ENCODE measurements around the gene CP.
"Not testable (repeated sequence)": the region's sequence is repeated elsewhere in the genome, so short reads cannot be mapped to it uniquely, and the experiment has no call there.

Gene CP

GRCh38 chr3:149221783-149222517 is at the start of gene CP:
Gene CP (minus strand): TSS chr3:149221829. CDS start chr3:149221792, 37 bp downstream.
- DNase-seq, result no peak

GRCh38 chr3:149270180-149270579 is 48.6 kb upstream of the CP start:
- no peak for DNase-seq

DNA sequence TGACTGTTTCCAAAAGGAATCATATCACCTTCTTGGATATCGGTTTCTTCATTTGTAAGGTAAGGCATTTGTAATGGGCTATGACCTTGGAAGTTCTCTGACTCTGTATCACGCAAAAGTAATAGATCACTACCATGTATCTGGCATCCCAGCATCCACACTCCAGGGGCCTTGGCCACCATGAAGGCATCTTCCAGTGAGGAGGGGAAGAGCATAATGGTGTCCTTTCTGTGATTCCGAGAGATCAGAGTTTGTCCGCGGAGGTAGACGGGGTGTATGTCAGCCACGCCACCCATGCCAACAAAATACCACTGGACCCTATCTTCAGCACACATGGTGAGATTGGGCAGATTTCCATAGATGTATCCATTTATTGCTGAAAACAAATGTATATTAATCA is 48.1 kb upstream of the CP start:
- DNase-seq, result no peak

DNA sequence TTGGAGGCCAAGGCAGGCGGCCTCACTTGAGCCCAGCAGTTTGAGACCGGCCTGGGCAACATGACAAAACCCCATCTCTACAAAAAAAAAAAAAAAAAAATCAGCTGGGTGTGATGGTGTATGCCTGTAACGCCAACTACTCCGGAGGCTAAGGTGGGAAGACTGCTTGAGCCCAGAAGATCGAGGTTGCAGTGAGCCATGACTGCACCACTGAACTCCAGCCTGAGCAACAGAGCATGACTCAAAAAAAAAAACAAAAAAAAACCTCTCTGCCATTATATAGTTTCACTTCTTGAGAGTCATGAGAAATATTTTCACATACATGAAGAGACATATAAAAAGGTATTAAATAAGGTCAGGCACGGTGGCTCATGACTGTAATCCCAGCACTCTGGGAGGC is 45.9 kb upstream of the CP start:
- DNase-seq, result no peak

GRCh38 chr3:149266736-149267135 is 45.1 kb upstream of the CP start:
- DNase-seq, result no peak

DNA sequence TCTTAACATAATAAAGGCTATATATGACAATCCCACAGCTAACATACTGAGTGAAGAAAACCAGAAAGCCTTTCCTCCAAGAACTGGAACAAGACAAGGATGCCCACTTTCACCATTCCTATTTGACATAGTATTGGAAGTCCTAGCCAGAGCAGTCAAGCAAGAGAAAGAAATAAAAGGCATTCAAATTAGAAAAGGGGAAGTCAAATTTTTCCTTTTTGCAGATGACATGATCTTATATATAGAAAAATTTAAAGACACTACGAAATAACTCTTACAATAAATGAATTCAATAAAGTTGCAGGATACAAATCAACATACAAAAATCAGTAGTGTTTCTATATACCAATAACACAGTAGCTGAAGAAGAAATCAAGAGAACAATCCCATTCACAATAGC is 42.2 kb upstream of the CP start:
- DNase-seq, result no peak

- DNase-seq, result no peak
These were observed 37.1 kb upstream of the CP start for GRCh38 chr3:149258714-149259113.

DNA sequence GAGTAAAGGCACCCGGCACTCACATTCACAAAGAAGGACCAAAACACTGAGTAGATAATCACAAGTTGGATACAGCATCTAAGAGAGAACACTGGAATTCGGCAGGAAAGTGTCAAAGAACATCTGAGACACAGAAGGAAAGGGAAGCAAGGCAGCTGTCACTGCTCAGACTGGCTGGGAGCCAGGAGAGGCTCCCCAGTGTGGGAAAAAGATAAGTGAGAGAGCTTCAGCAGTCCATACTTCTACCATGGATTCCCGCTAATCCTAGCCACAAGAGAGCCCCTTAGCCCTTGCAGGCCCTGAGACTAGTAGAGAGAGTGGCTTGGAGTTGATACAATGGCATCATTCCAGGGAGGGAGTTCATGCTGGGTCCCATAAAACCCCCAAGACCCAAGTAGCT is 36.7 kb upstream of the CP start:
- no peak for DNase-seq

- DNase-seq, result no peak
These were observed 30.6 kb upstream of the CP start for GRCh38 chr3:149252272-149252671.

- no peak for DNase-seq
These were observed 29.6 kb upstream of the CP start for GRCh38 chr3:149251186-149251585.

GRCh38 chr3:149247929-149248691 is 26.5 kb upstream of the CP start:
- no peak for DNase-seq

DNA sequence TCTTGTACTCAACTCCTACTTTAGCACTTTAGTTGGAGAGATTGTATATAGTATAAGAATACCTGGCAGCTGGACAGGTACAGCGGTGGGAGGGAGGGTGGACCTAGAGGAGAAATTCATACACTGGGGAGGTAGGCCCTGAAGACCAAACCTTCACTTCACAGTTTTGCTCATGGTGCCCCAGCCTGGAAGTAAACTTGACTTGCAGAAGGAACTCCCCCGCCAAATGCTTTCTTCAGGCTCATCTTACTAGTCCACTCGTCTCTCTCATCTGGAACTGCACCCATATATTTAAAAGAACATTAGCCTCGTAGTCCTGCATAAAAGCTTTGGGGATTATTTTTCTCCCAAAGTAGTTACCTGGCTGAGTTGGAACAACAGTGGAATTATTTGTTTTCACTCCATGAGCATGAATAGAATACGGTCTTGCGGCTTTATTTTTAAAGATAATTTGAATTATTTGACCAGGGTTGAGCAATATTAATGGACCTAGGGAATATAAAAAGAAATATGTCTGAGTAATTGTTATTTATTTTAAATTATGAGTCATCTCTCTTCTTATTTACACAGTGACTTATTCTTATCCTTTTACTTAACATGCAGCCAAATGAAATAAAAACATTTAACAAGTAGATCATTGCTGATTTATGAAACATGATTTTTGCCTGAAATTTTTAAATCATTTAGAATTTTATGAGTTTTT is 25.5 kb upstream of the CP start:
- DNase-seq, result no peak

DNA sequence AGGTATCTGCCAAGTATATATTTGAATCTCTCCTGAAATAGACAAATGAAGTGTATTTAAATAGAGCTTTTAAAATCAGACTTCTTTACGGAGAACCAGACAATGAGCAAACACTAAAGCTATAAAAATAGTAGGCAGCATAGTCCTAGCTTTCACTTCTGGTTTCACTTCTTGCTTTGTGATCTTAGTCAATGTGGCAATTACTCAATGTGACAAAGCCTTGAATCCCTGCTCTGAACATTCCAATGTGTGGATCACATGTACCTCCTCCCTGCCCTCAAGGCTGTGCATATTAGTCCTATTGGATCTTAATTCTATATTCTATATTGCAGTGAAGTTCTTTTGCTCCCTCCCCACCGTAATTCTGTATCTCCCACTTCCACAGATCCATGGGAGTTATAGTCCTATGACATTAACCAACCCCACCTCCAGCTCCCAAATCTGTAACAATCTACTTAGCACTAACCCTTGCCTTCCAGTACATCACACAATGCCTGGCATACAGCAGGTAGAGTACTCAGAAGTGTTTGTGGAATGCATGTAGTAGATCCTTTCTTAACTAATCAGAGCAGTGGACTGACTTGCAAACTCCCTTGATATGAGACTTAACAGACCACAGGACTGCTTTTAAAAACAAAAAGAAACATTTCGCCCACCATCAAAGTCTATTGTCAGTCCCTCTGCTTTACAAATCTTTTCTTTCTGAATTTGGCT is 24.3 kb upstream of the CP start:
- peak; percentile 7 for DNase-seq

DNA sequence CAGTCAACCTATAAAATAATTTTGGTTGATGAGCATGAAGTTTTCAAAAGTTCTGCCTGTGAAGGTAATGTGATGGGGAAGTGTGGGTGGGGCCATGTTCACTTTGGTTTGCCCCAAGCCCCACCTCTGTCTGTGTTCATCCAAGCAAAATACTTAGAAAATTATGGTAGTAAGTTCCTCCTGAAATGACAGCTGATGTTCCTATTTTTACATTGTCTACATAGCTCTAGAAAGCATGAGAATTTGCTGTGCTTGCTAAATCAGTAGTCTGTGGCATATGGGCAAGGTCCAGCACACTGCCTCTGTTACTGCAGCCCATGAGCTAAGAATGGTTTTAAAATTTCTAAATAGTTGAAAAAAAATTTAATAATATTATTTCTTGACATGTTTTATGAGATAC is 21.9 kb upstream of the CP start:
- DNase-seq, result no peak

DNA sequence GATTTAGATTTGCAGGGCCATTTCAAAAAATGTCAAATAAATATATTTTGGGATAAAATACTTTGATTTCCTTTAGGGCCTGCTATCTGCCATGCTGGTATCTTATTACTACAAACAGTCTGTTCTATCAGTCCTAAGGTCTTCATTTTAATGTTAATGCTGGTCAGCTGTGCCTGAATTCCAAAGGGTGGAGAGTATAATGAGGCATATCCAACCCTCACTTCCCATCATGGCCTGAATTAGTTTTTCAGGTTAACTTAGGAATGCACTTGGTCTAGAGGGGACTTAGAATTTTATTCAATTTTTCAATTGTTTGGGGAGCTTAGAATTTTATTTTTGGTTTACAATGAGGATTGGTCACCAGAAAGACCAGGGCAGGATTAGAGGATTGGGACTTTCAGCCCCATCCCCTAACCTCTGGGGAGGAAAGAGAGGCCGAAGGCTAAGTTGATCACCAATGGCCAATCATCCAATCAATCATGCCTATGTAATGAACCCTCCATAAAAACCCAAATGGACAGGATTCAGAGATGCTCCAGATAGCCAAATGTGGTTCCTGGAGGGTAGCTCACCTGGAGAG is 17.8 kb upstream of the CP start:
- DNase-seq, result no peak

GRCh38 chr3:149238268-149238667 is 16.6 kb upstream of the CP start:
- not testable (repeated sequence) for DNase-seq

GRCh38 chr3:149235599-149236424 is 14.2 kb upstream of the CP start:
- DNase-seq, result no peak

DNA sequence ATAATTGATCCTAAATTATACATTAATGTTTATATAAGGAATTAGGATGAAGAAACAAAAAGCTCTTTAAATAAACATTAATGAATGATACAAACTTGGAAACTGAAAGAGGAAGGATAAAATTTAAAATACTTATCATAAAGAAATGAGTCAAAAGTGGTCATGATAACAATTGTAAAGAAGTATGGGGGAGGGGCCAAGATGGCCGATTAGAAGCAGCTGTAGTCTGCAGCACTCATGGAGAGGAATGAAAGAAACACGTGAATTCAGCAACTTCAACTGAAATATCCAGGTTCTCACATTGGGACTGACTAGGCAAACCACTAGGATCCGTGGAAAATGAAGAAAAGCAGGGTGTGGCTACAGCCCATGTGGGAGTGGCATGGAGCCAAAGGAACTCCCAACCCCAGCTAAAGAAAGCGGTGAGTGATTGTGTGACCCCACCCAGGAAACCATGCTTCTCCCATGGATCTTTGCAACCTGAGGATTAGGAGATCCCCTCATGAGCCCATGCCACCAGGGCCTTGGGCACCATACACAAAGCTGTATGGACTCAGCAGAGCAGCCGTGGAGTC is 13.1 kb upstream of the CP start:
- no peak for DNase-seq

DNA sequence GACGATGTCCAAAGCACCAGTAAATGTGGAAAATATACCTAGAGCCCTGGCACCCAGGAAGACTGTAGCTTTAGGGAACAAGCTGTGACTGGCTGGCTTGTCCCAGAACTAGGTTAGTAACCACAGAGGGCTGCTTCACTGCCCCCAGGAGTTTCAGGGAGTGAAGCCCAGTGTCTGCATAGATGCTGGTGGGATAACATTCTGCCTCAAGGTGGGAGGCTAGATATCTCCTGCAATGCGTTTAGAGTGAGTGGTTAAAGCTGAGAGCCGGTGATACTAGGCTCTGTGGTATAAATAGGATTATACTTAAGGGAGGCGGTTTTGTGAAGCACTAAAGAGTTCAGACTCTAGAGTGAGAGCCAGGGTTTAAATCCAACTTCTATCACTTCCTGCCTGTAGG is 11.7 kb upstream of the CP start:
- no peak for DNase-seq

GRCh38 chr3:149231871-149232270 is 10.2 kb upstream of the CP start:
- no peak for DNase-seq

- no peak for DNase-seq
These were observed 6.1 kb upstream of the CP start for GRCh38 chr3:149227591-149228268.

All from CD4-positive, alpha-beta T cell treated with Interleukin-21 for 1 hour (primary cell).